ENCODE data around the gene XRCC3. TPM values are rescaled to one million over a fixed set of nuclear protein-coding genes. Genes with fewer than 3 reads are reported as not detected.
A peak's percentile ranks its signal among the peaks of the same experiment; 100 is the strongest.
"Not testable (repeated sequence)": the region's sequence is repeated elsewhere in the genome, so short reads cannot be mapped to it uniquely, and the experiment has no call there.

Gene XRCC3
- total RNA-seq, 1 donor from 2014 or later, result 35.2 TPM

- Mint-ChIP-seq H3K4me1 (ENCODE audit: unreplicated experiment) (peaks cover 8% of the 10 kb centered on the region), H3K9me3 (no peaks in the 10 kb centered on the region), H3K27me3 (no peaks in the 10 kb centered on the region), H3K4me3 (no peak overlapping the region), H3K36me3 (peaks cover 13% of the 10 kb centered on the region), H3K27ac (peak overlapping the region; percentile 21)
- DNase-seq (ENCODE audit: extremely low spot score, unreplicated experiment), result no peak
- TF ChIP-seq CTCF (conservative IDR thresholded peaks at IDR 0.05), result no peak
Measured at GRCh38 chr14:103653805-103654204, 61.4 kb downstream of the XRCC3 start.

GRCh38 chr14:103653336-103653735 is 61.9 kb downstream of the XRCC3 start:
- not testable (repeated sequence) for H3K9me3 Mint-ChIP-seq; DNase-seq (ENCODE audit: extremely low spot score, unreplicated experiment); H3K4me3 Mint-ChIP-seq; H3K4me1 Mint-ChIP-seq (ENCODE audit: unreplicated experiment); H3K27ac Mint-ChIP-seq; H3K27me3 Mint-ChIP-seq
- H3K36me3 Mint-ChIP-seq, result peaks cover 13% of the 10 kb centered on the region

DNA sequence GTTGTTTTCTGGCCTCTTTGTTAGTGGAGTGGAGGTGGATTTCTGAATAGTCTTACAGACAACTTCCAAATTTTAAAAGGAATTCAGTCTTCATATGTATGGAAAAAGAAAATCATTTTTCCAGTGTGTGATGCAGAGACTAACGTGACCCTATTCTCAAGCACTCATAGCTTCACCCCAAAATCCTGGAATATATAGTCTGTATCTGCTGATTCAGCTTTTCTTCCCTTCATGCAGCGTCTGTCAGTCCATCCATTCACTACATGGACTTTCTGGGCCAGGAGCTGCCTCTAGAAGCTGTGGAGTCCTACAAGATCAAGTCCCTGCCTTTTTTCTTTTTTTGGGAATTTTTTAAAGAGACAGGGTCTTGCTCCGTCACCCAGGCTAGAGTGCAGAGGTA is 62.4 kb downstream of the XRCC3 start:
- Mint-ChIP-seq H3K27me3 (no peaks in the 10 kb centered on the region), H3K9me3 (no peaks in the 10 kb centered on the region), H3K27ac (no peak overlapping the region), H3K36me3 (peaks cover 13% of the 10 kb centered on the region), H3K4me1 (ENCODE audit: unreplicated experiment) (peaks cover 8% of the 10 kb centered on the region), H3K4me3 (no peak overlapping the region)
- no peak for TF ChIP-seq CTCF (conservative IDR thresholded peaks at IDR 0.05)
- DNase-seq (ENCODE audit: extremely low spot score, unreplicated experiment), result no peak

DNA sequence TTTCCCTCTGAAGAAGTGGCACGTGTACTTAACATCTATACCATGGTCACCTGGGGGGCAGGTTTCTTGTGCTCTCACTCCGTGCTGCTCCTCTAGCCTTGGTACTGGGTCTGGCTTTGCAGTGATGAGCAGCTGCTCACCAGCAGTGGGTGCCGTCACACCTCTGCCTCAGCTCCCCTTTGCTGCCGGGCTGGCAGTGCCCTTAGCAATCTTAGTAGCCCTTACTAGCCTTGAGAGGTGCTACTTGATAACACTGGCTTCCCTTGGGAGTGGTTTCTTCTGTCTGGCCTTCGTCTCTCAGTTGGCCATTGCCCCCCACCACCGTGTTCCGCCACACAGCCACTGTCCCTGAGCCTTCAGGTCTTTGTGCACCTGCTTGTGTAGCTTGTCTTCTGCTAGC is 63.7 kb downstream of the XRCC3 start:
- Mint-ChIP-seq H3K9me3 (no peaks in the 10 kb centered on the region), H3K27ac (no peak overlapping the region), H3K27me3 (no peaks in the 10 kb centered on the region), H3K36me3 (peaks cover 9% of the 10 kb centered on the region), H3K4me1 (ENCODE audit: unreplicated experiment) (peaks cover 8% of the 10 kb centered on the region), H3K4me3 (no peak overlapping the region)
- DNase-seq (ENCODE audit: extremely low spot score, unreplicated experiment), result no peak
- no peak for TF ChIP-seq CTCF (conservative IDR thresholded peaks at IDR 0.05)

DNA sequence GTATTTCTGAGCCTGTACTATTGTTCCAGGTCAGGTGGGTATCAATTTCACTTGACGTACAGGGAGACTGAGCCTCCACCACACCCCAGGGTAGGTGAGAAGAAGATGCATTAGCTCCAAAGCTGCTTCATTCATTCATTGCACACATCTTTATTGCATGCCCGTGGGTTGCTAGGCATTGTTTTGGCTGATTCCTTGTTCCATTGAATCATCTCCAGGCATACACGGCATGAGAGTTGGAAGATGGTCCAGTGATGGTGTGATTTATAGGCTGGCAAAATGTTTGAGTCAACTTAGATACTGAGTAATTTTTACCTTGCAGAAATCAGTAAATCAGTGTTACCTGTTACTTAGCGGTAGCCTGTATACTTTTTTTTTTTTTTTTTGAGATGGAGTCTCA is 65.0 kb downstream of the XRCC3 start:
- Mint-ChIP-seq H3K4me3 (no peak overlapping the region), H3K27ac (no peak overlapping the region), H3K4me1 (ENCODE audit: unreplicated experiment) (peaks cover 8% of the 10 kb centered on the region), H3K27me3 (no peaks in the 10 kb centered on the region), H3K9me3 (no peaks in the 10 kb centered on the region), H3K36me3 (peaks cover 6% of the 10 kb centered on the region)
- TF ChIP-seq CTCF (conservative IDR thresholded peaks at IDR 0.05), result no peak
- no peak for DNase-seq (ENCODE audit: extremely low spot score, unreplicated experiment)

- no peaks in the 10 kb centered on the region for H3K27me3 Mint-ChIP-seq
- peaks cover 8% of the 10 kb centered on the region for H3K4me1 Mint-ChIP-seq (ENCODE audit: unreplicated experiment)
- no peaks in the 10 kb centered on the region for H3K9me3 Mint-ChIP-seq
- H3K4me3 Mint-ChIP-seq, result no peak overlapping the region
- no peaks in the 10 kb centered on the region for H3K36me3 Mint-ChIP-seq
- H3K27ac Mint-ChIP-seq, result no peak overlapping the region
- no peak for DNase-seq (ENCODE audit: extremely low spot score, unreplicated experiment)
- TF ChIP-seq CTCF (conservative IDR thresholded peaks at IDR 0.05), result no peak
Measured at GRCh38 chr14:103649001-103649400, 66.2 kb downstream of the XRCC3 start.

Other genes with a start within 250 kb of the XRCC3 start
- 180 and 323 TPM in 2 replicates for gene CKB, start 192.6 kb downstream of the XRCC3 start, total RNA-seq (ENCODE audit: low replicate concordance)
- gene TRMT61A, start 186.3 kb downstream of the XRCC3 start, total RNA-seq (ENCODE audit: low replicate concordance), result 10.8 and 12.4 TPM in 2 replicates
- gene BAG5, start 152.8 kb downstream of the XRCC3 start, total RNA-seq (ENCODE audit: low replicate concordance), result 23.3 and 30.5 TPM in 2 replicates
- gene COA8, start 152.5 kb downstream of the XRCC3 start, total RNA-seq (ENCODE audit: low replicate concordance), result 39.8 and 42.5 TPM in 2 replicates
- gene KLC1, start 86.2 kb downstream of the XRCC3 start, total RNA-seq (ENCODE audit: low replicate concordance), result 125 and 145 TPM in 2 replicates
- gene ZFYVE21, start 359 bp upstream of the XRCC3 start, total RNA-seq (ENCODE audit: low replicate concordance), result 41.7 and 59.1 TPM in 2 replicates
- gene PPP1R13B, start 132.1 kb upstream of the XRCC3 start, total RNA-seq (ENCODE audit: low replicate concordance), result 20.4 and 42.0 TPM in 2 replicates
- not detected in 2 replicates for gene TDRD9, start 213.0 kb upstream of the XRCC3 start, total RNA-seq (ENCODE audit: low replicate concordance)
- gene RD3L, start 227.1 kb upstream of the XRCC3 start, total RNA-seq (ENCODE audit: low replicate concordance), result not detected in 2 replicates